Mesothelial cell of epicardium (in vitro differentiated cells): ENCODE measurements around the gene PLEKHM3. TPM values are rescaled to one million over a fixed set of nuclear protein-coding genes. Genes with fewer than 3 reads are reported as not detected.

Experiments used
- DNase-seq, 2 experiments: peaks; one replicate each; pipeline ENCODE4 v3.0.0; 2021; ENCODE audit warnings: low spot score in 2 of 2; ENCODE audit not compliant: unreplicated experiment in 2 of 2
- H3K27ac Mint-ChIP-seq: 2 replicates; pipeline ENCODE4 v1.8.0; 2021; ENCODE audit warnings: mixed read lengths
- H3K27me3 Mint-ChIP-seq: 2 replicates; pipeline ENCODE4 v1.8.0; 2021; ENCODE audit warnings: low read depth, mixed read lengths
- H3K36me3 Mint-ChIP-seq: 2 replicates; pipeline ENCODE4 v1.8.0; 2021; ENCODE audit warnings: mixed read lengths
- H3K4me1 Mint-ChIP-seq: 2 replicates; pipeline ENCODE4 v1.8.0; 2021; ENCODE audit warnings: mixed read lengths
- H3K4me3 Mint-ChIP-seq: 2 replicates; pipeline ENCODE4 v1.8.0; 2021; ENCODE audit warnings: mild to moderate bottlenecking, moderate library complexity, mixed read lengths
- H3K9me3 Mint-ChIP-seq: 2 replicates; pipeline ENCODE4 v1.8.0; 2021; ENCODE audit warnings: mixed read lengths
- CTCF ChIP-seq: fragments of 200-600 bp; sonication (generic); IDR thresholded peaks from one replicate; pipeline ENCODE4 v1.5.0; 2021; ENCODE audit warnings: antibody characterized with exemption; ENCODE audit not compliant: unreplicated experiment
- total RNA-seq: library from RNA; stranded (reverse); gene quantifications from 3 replicates; pipeline ENCODE4 v1.2.1, GENCODE V29; 2021

The PLEKHM3 gene
- total RNA-seq, 1 donor from 2014 or later: 16.2 TPM

GRCh38 chr2:207987025-207987716 is 38.2 kb downstream of the PLEKHM3 start:
- H3K4me1 Mint-ChIP-seq: no peaks in the 10 kb centered on the region
- no peak for DNase-seq
- peaks cover 5% of the 10 kb centered on the region for H3K36me3 Mint-ChIP-seq
- no peak overlapping the region for H3K27ac Mint-ChIP-seq
- no peak for TF ChIP-seq CTCF
- H3K9me3 Mint-ChIP-seq: no peaks in the 10 kb centered on the region
- no peaks in the 10 kb centered on the region for H3K27me3 Mint-ChIP-seq
- no peak overlapping the region for H3K4me3 Mint-ChIP-seq

GRCh38 chr2:207984765-207985480 is 40.4 kb downstream of the PLEKHM3 start:
- Mint-ChIP-seq H3K27ac (no peak overlapping the region), H3K4me1 (peaks cover 3% of the 10 kb centered on the region), H3K27me3 (no peaks in the 10 kb centered on the region), H3K4me3 (no peak overlapping the region), H3K36me3 (peaks cover 5% of the 10 kb centered on the region), H3K9me3 (no peaks in the 10 kb centered on the region)
- no peak for DNase-seq
- no peak for TF ChIP-seq CTCF

- TF ChIP-seq CTCF: no peak
- no peak for DNase-seq
- peaks cover 8% of the 10 kb centered on the region for H3K4me1 Mint-ChIP-seq
- no peak overlapping the region for H3K27ac Mint-ChIP-seq
- H3K4me3 Mint-ChIP-seq: no peak overlapping the region
- no peaks in the 10 kb centered on the region for H3K27me3 Mint-ChIP-seq
- H3K36me3 Mint-ChIP-seq: peaks cover 5% of the 10 kb centered on the region
- H3K9me3 Mint-ChIP-seq: no peaks in the 10 kb centered on the region
Observed at GRCh38 chr2:207983641-207984042, 41.7 kb downstream of the PLEKHM3 start.

- Mint-ChIP-seq H3K9me3 (no peaks in the 10 kb centered on the region), H3K4me3 (no peak overlapping the region), H3K27ac (no peak overlapping the region), H3K4me1 (peaks cover 9% of the 10 kb centered on the region), H3K36me3 (no peaks in the 10 kb centered on the region), H3K27me3 (no peaks in the 10 kb centered on the region)
- DNase-seq: no peak
- TF ChIP-seq CTCF: no peak
Observed at GRCh38 chr2:207978177-207978948, 47.0 kb downstream of the PLEKHM3 start.

GRCh38 chr2:207975921-207976320 is 49.4 kb downstream of the PLEKHM3 start:
- Mint-ChIP-seq H3K36me3 (no peaks in the 10 kb centered on the region), H3K27ac (no peak overlapping the region), H3K4me3 (no peak overlapping the region), H3K4me1 (peaks cover 12% of the 10 kb centered on the region), H3K9me3 (no peaks in the 10 kb centered on the region), H3K27me3 (no peaks in the 10 kb centered on the region)
- no peak for TF ChIP-seq CTCF
- DNase-seq: no peak
